ENCODE results near the gene XPNPEP3. TPM values are rescaled to one million over a fixed set of nuclear protein-coding genes. Genes with fewer than 3 reads are reported as not detected.
A peak's percentile ranks its signal among the peaks of the same experiment; 100 is the strongest.

XPNPEP3 gene
- total RNA-seq (22.5 TPM), polyA plus RNA-seq (ENCODE audit: insufficient read depth, low read depth, low replicate concordance) (4.6 TPM)
- long read RNA-seq, donor 1, partial matches to known transcripts, result 0 of 1 reads
- long read RNA-seq, donor 1, other reads (novel, unspliced or antisense), result 0 of 1 reads
- long read RNA-seq, donor 2, partial matches to known transcripts, result 0 of 3 reads
- long read RNA-seq, donor 2, other reads (novel, unspliced or antisense), result 0 of 3 reads
- long read RNA-seq, donor 3, transcript XPNPEP3-205 (3 exons, 1,418 nt), result major isoform, 8 of 9 reads
- long read RNA-seq, donor 3, partial matches to known transcripts, result 0 of 9 reads
- long read RNA-seq, donor 3, other reads (novel, unspliced or antisense), result 0 of 9 reads
- long read RNA-seq, donor 4, full-length matches to known transcripts, result 1 of 1 reads
- long read RNA-seq, donor 4, partial matches to known transcripts, result 0 of 1 reads
- long read RNA-seq, donor 4, other reads (novel, unspliced or antisense), result 0 of 1 reads
- long read RNA-seq, donor 5, result 0 reads
- long read RNA-seq, donor 6, partial matches to known transcripts, result 12 of 16 reads
- long read RNA-seq, donor 6, other reads (novel, unspliced or antisense), result 0 of 16 reads
- long read RNA-seq, donor 7, full-length matches to known transcripts, result 3 of 16 reads
- long read RNA-seq, donor 7, partial matches to known transcripts, result 2 of 16 reads
- long read RNA-seq, donor 7, other reads (novel, unspliced or antisense), result 11 of 16 reads
- long read RNA-seq, donor 8, transcript XPNPEP3-205 (3 exons, 1,418 nt), result major isoform, 5 of 5 reads
- long read RNA-seq, donor 8, partial matches to known transcripts, result 0 of 5 reads
- long read RNA-seq, donor 8, other reads (novel, unspliced or antisense), result 0 of 5 reads
- long read RNA-seq, donor 9, partial matches to known transcripts, result 0 of 1 reads
- long read RNA-seq, donor 9, other reads (novel, unspliced or antisense), result 0 of 1 reads
- long read RNA-seq, donor 10, full-length matches to known transcripts, result 1 of 1 reads
- long read RNA-seq, donor 10, partial matches to known transcripts, result 0 of 1 reads
- long read RNA-seq, donor 10, other reads (novel, unspliced or antisense), result 0 of 1 reads

DNA sequence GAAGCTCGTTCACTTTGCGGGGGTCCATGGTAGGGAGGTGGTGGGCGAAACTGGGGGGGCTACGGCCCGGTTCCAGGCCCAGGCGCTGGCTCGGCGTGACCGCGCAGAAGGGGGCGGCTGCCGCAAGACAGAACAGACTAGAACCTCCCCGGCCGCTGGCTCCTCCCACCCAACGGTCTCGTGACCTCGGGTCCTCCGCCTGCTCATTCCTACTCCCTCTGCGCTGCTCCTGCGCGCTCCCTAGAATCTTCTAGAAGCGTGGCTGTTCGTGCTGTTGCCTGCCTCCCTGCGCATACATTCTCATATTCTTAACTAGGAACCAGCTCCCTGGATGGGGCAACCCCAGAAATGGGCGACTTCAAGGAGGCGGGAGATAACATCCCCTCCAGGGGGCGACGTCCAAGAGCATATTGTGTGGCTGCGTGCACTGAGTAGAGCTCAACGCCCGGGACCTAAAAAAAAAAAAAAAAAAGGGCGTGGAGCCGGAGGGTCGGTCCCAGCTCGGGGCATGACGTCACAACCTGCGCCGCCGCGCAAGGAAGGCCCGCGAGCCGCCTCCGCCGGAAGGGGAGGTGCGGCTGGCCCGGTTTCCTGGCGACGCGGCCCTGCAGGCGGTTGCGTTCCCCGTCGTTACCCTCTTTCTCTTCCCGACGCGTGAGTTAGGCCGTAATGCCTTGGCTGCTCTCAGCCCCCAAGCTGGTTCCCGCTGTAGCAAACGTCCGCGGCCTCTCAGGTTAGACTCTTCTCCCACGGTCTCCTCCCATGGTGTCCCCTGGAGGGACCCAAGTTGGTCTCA lies at the start of gene XPNPEP3, which contains the start of gene ST13:
Gene XPNPEP3 (plus strand): TSS at position 636 of the 796 bp plus-strand sequence. CDS start 34 bp downstream, at position 670.
Gene ST13 (minus strand): TSS at position 127 of the 796 bp plus-strand sequence. CDS start 99 bp downstream, at position 28.
- intact Hi-C loops (cut with DNase I), result no loop called here
- FAIRE-seq, result no peak
- peaks cover 8 to 22% (median 10%) of the 10 kb centered on the region in 3 donors for H3K4me1 ChIP-seq (ENCODE audit: control insufficient read depth in 2 of 3, insufficient read depth in 2 of 3, low read depth in 1 of 3, low read length in 3 of 3)

DNA sequence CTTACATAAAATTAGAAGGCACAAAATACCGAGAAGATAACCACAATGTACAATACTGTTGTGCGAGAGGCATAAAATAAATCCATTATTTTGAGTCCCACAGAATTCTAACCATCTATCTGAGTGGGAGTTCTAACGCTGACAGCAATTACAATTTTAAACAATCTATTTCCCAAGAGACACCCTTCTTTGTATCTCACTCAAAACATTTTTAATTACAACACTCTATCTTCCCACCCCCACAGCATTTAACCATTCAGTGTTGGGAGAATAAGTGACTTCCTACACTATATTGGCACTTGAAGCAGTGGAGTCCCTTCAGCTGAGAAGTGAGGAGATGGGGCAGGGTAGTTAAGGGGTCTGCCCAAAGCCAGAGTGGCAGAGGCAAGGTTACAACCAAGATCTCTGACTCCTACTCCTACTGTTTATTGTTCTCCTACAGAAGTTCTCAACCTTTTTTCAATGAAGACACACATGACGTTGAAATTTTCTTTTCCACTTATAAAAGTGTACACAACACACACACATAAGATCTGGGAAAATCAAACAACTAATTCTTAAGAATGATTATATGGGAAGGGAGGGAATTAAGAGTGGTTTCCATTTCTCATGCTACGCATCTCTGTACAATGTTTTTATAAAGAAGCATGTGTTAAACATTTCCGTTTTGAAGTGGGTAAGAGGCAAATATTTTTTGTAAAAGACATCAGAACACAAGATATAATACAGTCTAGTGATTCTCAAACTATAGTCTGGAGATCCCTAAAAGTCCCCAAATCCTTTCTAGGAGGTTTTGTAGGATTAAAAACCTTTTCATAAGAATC lies 48.7 kb upstream of the XPNPEP3 start:
- no peak overlapping the region for H3K27ac ChIP-seq (ENCODE audit: low read depth in 2 of 2, low read length in 2 of 2)
- H3K9me3 ChIP-seq (ENCODE audit: control insufficient read depth in 2 of 3, insufficient read depth in 1 of 3, low read length in 3 of 3), result no peaks in the 10 kb centered on the region
- no peak for FAIRE-seq
- no peaks in the 10 kb centered on the region for H3K36me3 ChIP-seq (ENCODE audit: control insufficient read depth in 2 of 3, insufficient read depth in 3 of 3, low read length in 3 of 3)
- H3K4me1 ChIP-seq (ENCODE audit: control insufficient read depth in 2 of 3, insufficient read depth in 2 of 3, low read depth in 1 of 3, low read length in 3 of 3), result peaks cover 0 to 3% (median 0%) of the 10 kb centered on the region in 3 donors
- H3K9ac ChIP-seq (ENCODE audit: low read length in 3 of 3), result no peak overlapping the region
- no peak overlapping the region for H3K4me3 ChIP-seq (ENCODE audit: low read length in 3 of 3)
- DNase-seq, result no peak
- intact Hi-C loops (cut with DNase I), result no loop called here
- TF ChIP-seq, protein P1, sequence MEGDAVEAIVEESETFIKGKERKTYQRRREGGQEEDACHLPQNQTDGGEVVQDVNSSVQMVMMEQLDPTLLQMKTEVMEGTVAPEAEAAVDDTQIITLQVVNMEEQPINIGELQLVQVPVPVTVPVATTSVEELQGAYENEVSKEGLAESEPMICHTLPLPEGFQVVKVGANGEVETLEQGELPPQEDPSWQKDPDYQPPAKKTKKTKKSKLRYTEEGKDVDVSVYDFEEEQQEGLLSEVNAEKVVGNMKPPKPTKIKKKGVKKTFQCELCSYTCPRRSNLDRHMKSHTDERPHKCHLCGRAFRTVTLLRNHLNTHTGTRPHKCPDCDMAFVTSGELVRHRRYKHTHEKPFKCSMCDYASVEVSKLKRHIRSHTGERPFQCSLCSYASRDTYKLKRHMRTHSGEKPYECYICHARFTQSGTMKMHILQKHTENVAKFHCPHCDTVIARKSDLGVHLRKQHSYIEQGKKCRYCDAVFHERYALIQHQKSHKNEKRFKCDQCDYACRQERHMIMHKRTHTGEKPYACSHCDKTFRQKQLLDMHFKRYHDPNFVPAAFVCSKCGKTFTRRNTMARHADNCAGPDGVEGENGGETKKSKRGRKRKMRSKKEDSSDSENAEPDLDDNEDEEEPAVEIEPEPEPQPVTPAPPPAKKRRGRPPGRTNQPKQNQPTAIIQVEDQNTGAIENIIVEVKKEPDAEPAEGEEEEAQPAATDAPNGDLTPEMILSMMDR (IDR thresholded peaks at IDR 0.05; ENCODE audit: borderline replicate concordance, extremely low read depth, insufficient read depth), result no peak
- H3K27me3 ChIP-seq (ENCODE audit: control insufficient read depth, insufficient read depth, low read length), result no peaks in the 10 kb centered on the region

More for the DNA sequence above, at the start of gene XPNPEP3, which contains the start of gene ST13:
- Histone ChIP-seq H3K9ac (ENCODE audit: low read length in 3 of 3) (peak within 1 kb of the TSS; percentile 93 to 99 (median 99)), H3K27me3 (ENCODE audit: control insufficient read depth, insufficient read depth, low read length) (no peaks in the 10 kb centered on the region), H3K9me3 (ENCODE audit: control insufficient read depth in 2 of 3, insufficient read depth in 1 of 3, low read length in 3 of 3) (no peaks in the 10 kb centered on the region), H3K4me3 (ENCODE audit: low read length in 3 of 3) (peak within 1 kb of the TSS; percentile 96 to 98 (median 96)), H3K36me3 (ENCODE audit: control insufficient read depth in 2 of 3, insufficient read depth in 3 of 3, low read length in 3 of 3) (peaks cover 0 to 3% (median 0%) of the 10 kb centered on the region in 3 donors), H3K27ac (ENCODE audit: low read depth in 2 of 2, low read length in 2 of 2) (peak within 1 kb of the TSS; percentile 98 to 100)
- TF ChIP-seq, protein P1 (IDR thresholded peaks at IDR 0.05; ENCODE audit: borderline replicate concordance, extremely low read depth, insufficient read depth), result no peak
- peak; percentile 98 to 99 (median 99) for DNase-seq

Data from kidney (tissue), 22 donors.